ENCODE measurements around the gene HAX1. TPM values are rescaled to one million over a fixed set of nuclear protein-coding genes. Genes with fewer than 3 reads are reported as not detected.

Gene HAX1
- total and polyA plus RNA-seq, 2 experiments from 2014 or later, result 73.2 to 92.0 TPM

GRCh38 chr1:154272217-154272998 lies at the start of gene HAX1 (continued):
- peak; percentile 71; the same call in 1 of the 2 replicates for TF ChIP-seq CREB1 (CRISPR knock-in tag; IDR thresholded peaks at IDR 0.05; ENCODE audit: low read depth)

GRCh38 chr1:154222918-154223317 lies 49.5 kb upstream of the HAX1 start:
- Mint-ChIP-seq H3K27me3 (ENCODE audit: insufficient read depth, low read depth, poor library complexity) (peaks cover 16% of the 10 kb centered on the region), H3K27ac (peak overlapping the region; percentile 76), H3K9me3 (peaks cover 4% of the 10 kb centered on the region; the same call in 2 of the 3 replicates), H3K4me3 (peak overlapping the region; percentile 99), H3K4me1 (peaks cover 30% of the 10 kb centered on the region), H3K36me3 (ENCODE audit: low read depth) (peaks cover 74% of the 10 kb centered on the region)
- peaks cover 26% of the 10 kb centered on the region for H4K20me1 ChIP-seq (replicated peaks; ENCODE audit: insufficient read depth)
- H3K27ac ChIP-seq (ENCODE audit: low read depth), result peak overlapping the region; percentile 41
- H3K79me2 ChIP-seq (replicated peaks; ENCODE audit: insufficient read depth), result peaks cover 91% of the 10 kb centered on the region
- H3K27me3 ChIP-seq (ENCODE audit: insufficient read depth), result no peaks in the 10 kb centered on the region
- peaks cover 41% of the 10 kb centered on the region for H3K4me1 ChIP-seq (ENCODE audit: insufficient read depth)
- no peak for DNase-seq (ENCODE audit: low spot score)
- H3K9me2 ChIP-seq (ENCODE audit: insufficient read depth), result no peaks in the 10 kb centered on the region
- H3F3A ChIP-seq (replicated peaks; ENCODE audit: low read depth), result peaks cover 8% of the 10 kb centered on the region; the same call in 1 of the 2 replicates
- peaks cover 29% of the 10 kb centered on the region for H3K36me3 ChIP-seq (ENCODE audit: insufficient read depth)
- H3K4me2 ChIP-seq, result peak overlapping the region; percentile 94
- ATAC-seq, result no peak
- peak overlapping the region; percentile 75 for H3K4me3 ChIP-seq
- H2AFZ ChIP-seq, result no peak overlapping the region
- no peak for TF ChIP-seq REST (IDR thresholded peaks at IDR 0.05; ENCODE audit: unreplicated experiment)
- no peak for TF ChIP-seq ZNF462 (CRISPR knock-in tag; IDR thresholded peaks at IDR 0.05)
- no peak for TF ChIP-seq EZH2 (IDR thresholded peaks at IDR 0.05; ENCODE audit: low read depth, unreplicated experiment)
- no peak for TF ChIP-seq ETS1 (IDR thresholded peaks at IDR 0.05)
- no peak for TF ChIP-seq ZNF331 (CRISPR knock-in tag; IDR thresholded peaks at IDR 0.05; ENCODE audit: low read depth)
- TF ChIP-seq CREB1 (CRISPR knock-in tag; IDR thresholded peaks at IDR 0.05; ENCODE audit: low read depth), result no peak
- TF ChIP-seq JUNB (IDR thresholded peaks at IDR 0.05; ENCODE audit: unreplicated experiment), result no peak
- no peak for TF ChIP-seq POLR2AphosphoS5 (IDR thresholded peaks at IDR 0.05; ENCODE audit: low read depth)
- no peak for TF ChIP-seq STAT1 (IDR thresholded peaks at IDR 0.05; ENCODE audit: unreplicated experiment)
- TF ChIP-seq CTCF (conservative IDR thresholded peaks at IDR 0.05; ENCODE audit: low read depth in 2 of 2), result no peak
- TF ChIP-seq EZH2phosphoT487 (IDR thresholded peaks at IDR 0.05; ENCODE audit: unreplicated experiment), result no peak
- TF ChIP-seq NANOG (IDR thresholded peaks at IDR 0.05; ENCODE audit: borderline replicate concordance), result no peak
